HG02970 (cell line): ENCODE results near the gene NCOA5.
"Not testable (repeated sequence)": the region's sequence is repeated elsewhere in the genome, so short reads cannot be mapped to it uniquely, and the experiment has no call there.

Source experiments
- ATAC-seq: cut with Tn5 transposase; IDR thresholded peaks from one replicate; pipeline ENCODE4 v1.9.1; 2021; ENCODE audit warnings: mild to moderate bottlenecking, moderate library complexity, moderate number of reproducible peaks; ENCODE audit not compliant: unreplicated experiment, low FRiP score

NCOA5 gene

GRCh38 chr20:46099491-46100287, 9.9 kb upstream of the NCOA5 start:
- ATAC-seq, result no peak

- ATAC-seq, result no peak
Measured at GRCh38 chr20:46093531-46093930, 3.8 kb upstream of the NCOA5 start.

- not testable (repeated sequence) for ATAC-seq
Measured at GRCh38 chr20:46091622-46092535, 2.1 kb upstream of the NCOA5 start.

GRCh38 chr20:46089167-46089416, 670 bp downstream of the NCOA5 start:
- ATAC-seq, result no peak

GRCh38 chr20:46088409-46089166, 1.2 kb downstream of the NCOA5 start:
- no peak for ATAC-seq

GRCh38 chr20:46087161-46087560, 2.6 kb downstream of the NCOA5 start:
- ATAC-seq, result no peak

- ATAC-seq, result no peak
Measured at GRCh38 chr20:46085179-46085851, 4.4 kb downstream of the NCOA5 start.

GRCh38 chr20:46084805-46085178, 5.0 kb downstream of the NCOA5 start:
- ATAC-seq, result no peak

GRCh38 chr20:46083531-46084061, 6.2 kb downstream of the NCOA5 start:
- ATAC-seq, result no peak

- no peak for ATAC-seq
Measured at GRCh38 chr20:46083101-46083500, 6.7 kb downstream of the NCOA5 start.

GRCh38 chr20:46081074-46081473, 8.7 kb downstream of the NCOA5 start:
- ATAC-seq, result no peak

- ATAC-seq, result no peak
Measured at GRCh38 chr20:46078954-46079353, 10.8 kb downstream of the NCOA5 start.

GRCh38 chr20:46077642-46078305, 12.0 kb downstream of the NCOA5 start:
- ATAC-seq, result no peak

- no peak for ATAC-seq
Measured at GRCh38 chr20:46076806-46077205, 13.0 kb downstream of the NCOA5 start.

GRCh38 chr20:46074006-46074405, 15.8 kb downstream of the NCOA5 start:
- no peak for ATAC-seq

- ATAC-seq, result no peak
Measured at GRCh38 chr20:46073443-46073842, 16.3 kb downstream of the NCOA5 start.

- no peak for ATAC-seq
Measured at GRCh38 chr20:46073024-46073423, 16.7 kb downstream of the NCOA5 start.

GRCh38 chr20:46071573-46071972, 18.2 kb downstream of the NCOA5 start:
- ATAC-seq, result no peak

- ATAC-seq, result no peak
Measured at GRCh38 chr20:46070215-46070900, 19.4 kb downstream of the NCOA5 start.
